Epithelial cell of proximal tubule (primary cell): ENCODE data around the gene OR5B3. TPM values are rescaled to one million over a fixed set of nuclear protein-coding genes. Genes with fewer than 3 reads are reported as not detected.
"Not testable (repeated sequence)": the region's sequence is repeated elsewhere in the genome, so short reads cannot be mapped to it uniquely, and the experiment has no call there.

ENCODE experiments used
- DNase-seq: peaks from one replicate; pipeline ENCODE4 v3.0.0-alpha.2; 2011; ENCODE audit warnings: low read depth
- H3K4me3 ChIP-seq: 2 replicates; pipeline ENCODE4 v1.5.1; 2011; ENCODE audit warnings: low read depth, mild to moderate bottlenecking, low read length
- CTCF ChIP-seq: conservative IDR thresholded peaks from 2 replicates; pipeline ENCODE4 v1.5.1; 2012; ENCODE audit warnings: low read depth, mild to moderate bottlenecking, low read length
- total RNA-seq: library from RNA; depleted of rRNA; stranded (reverse); fragments of >200 nt; gene quantifications from 2 replicates; pipeline ENCODE4 v1.2.3, GENCODE V29; 2015

OR5B3 gene
- total RNA-seq, 1 donor from 2014 or later: not detected

GRCh38 chr11:58433638-58434203 lies 27.0 kb upstream of the OR5B3 start:
- H3K4me3 ChIP-seq: no peak overlapping the region
- no peak for TF ChIP-seq CTCF
- DNase-seq: no peak

GRCh38 chr11:58429273-58429672 lies 22.6 kb upstream of the OR5B3 start:
- no peak for DNase-seq
- no peak overlapping the region for H3K4me3 ChIP-seq
- no peak for TF ChIP-seq CTCF

GRCh38 chr11:58428021-58428420 lies 21.3 kb upstream of the OR5B3 start, which contains the start of gene OR5B2:
Gene OR5B2, minus strand, starts transcription at chr11:58428121. Its CDS starts 4,860 bp downstream, at chr11:58423261.
- TF ChIP-seq CTCF: no peak
- H3K4me3 ChIP-seq: no peak within 1 kb of the TSS
- DNase-seq: no peak

GRCh38 chr11:58399622-58400021 lies 7.1 kb downstream of the OR5B3 start:
- not testable (repeated sequence) for H3K4me3 ChIP-seq, DNase-seq

DNA sequence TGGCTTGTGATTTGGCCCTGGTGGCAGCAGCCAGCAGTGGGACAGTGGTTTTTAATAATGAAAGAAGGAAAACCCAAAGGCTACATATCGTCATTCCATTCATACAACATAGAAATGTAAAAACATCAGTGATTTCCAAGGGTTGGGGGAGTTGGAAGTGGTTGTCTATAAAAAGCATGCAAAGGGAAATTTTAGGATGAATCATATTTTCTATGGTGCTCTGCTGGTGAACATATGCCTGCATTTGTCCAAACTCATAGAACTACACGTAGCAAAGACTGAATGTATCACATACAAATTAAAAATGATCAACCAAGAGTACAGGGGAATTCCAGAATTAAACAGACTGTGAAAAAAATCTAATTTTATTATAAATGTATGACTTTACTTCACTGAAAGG lies 11.1 kb downstream of the OR5B3 start:
- H3K4me3 ChIP-seq: no peak overlapping the region
- TF ChIP-seq CTCF: no peak
- DNase-seq: no peak

DNA sequence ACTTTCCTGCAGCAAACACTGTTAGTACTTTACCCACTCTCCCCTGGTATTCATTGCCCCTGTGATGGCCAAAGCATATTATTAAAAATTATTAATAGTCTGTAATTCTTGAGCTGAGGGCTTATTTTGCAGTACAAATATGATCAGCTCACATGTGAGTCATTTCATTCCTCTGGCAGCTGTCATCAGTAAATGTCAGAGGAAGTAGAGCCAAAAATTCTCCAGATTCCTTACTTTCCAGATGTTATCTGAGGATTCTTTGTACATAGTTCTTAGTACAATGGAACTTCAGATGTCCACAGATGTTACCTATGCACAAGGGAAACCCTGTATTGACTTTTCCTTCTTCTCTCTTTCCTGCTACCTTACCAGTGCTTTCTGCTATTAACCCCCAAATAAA lies 12.5 kb downstream of the OR5B3 start:
- TF ChIP-seq CTCF: no peak
- H3K4me3 ChIP-seq: no peak overlapping the region
- peak; percentile 1 for DNase-seq

DNA sequence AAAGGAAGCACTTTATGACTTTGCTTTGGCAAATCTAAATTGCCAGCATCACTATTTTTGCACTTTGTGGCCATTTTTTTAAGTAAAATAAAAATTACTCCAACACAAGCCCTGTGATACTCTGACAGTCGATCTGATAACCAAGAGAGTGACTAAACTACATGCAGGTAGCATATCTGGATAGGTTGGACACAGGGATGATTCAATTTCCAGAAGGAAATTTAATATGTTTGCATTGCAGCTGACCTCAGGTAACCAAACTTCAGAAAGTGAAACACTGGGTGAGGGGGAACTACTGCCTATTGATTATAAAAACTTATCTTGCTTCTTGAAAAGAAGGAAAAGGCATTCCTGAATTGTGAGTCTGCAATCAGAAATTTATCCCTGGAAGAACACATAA lies 13.9 kb downstream of the OR5B3 start:
- no peak overlapping the region for H3K4me3 ChIP-seq
- no peak for DNase-seq
- TF ChIP-seq CTCF: no peak
